H9 (cell line): ENCODE data around the gene CCSER1. TPM values are rescaled to one million over a fixed set of nuclear protein-coding genes. Genes with fewer than 3 reads are reported as not detected.

Experiments
- DNase-seq: peaks from one replicate; pipeline ENCODE4 v3.0.0-alpha.2; 2017
- H2AFZ ChIP-seq: one replicate; pipeline ENCODE4 v1.6.1; 2013; ENCODE audit warnings: mild to moderate bottlenecking, low read length, control low read depth, moderate library complexity
- H2AK5ac ChIP-seq: 2 replicates; pipeline ENCODE4 v1.6.1; 2013; ENCODE audit warnings: low read length, control low read depth, mixed read lengths; ENCODE audit not compliant: insufficient read length
- H2BK120ac ChIP-seq: one replicate; pipeline ENCODE4 v1.6.1; 2013; ENCODE audit warnings: low read depth, mild to moderate bottlenecking, low read length, control low read depth, inconsistent platforms; ENCODE audit not compliant: poor library complexity, severe bottlenecking
- H2BK12ac ChIP-seq: 2 replicates; pipeline ENCODE4 v1.6.1; 2013; ENCODE audit warnings: low read length, control low read depth, mixed read lengths, low read depth; ENCODE audit not compliant: insufficient read length
- H2BK15ac ChIP-seq: 2 replicates; pipeline ENCODE4 v1.6.1; 2013; ENCODE audit warnings: low read depth, low read length, control low read depth
- H2BK20ac ChIP-seq: one replicate; pipeline ENCODE4 v1.6.1; 2013; ENCODE audit warnings: low read depth, mild to moderate bottlenecking, low read length, control low read depth, inconsistent platforms; ENCODE audit not compliant: poor library complexity, severe bottlenecking
- H2BK5ac ChIP-seq: 2 replicates; pipeline ENCODE4 v1.6.1; 2013; ENCODE audit warnings: low read length, control low read depth, mixed read lengths; ENCODE audit not compliant: insufficient read length
- H3K14ac ChIP-seq: 2 replicates; pipeline ENCODE4 v1.6.1; 2013; ENCODE audit warnings: low read length, control low read depth; ENCODE audit not compliant: insufficient read depth
- H3K18ac ChIP-seq: 2 replicates; pipeline ENCODE4 v1.6.1; 2013; ENCODE audit warnings: low read depth, mild to moderate bottlenecking, mixed read lengths, low read length, control low read depth; ENCODE audit not compliant: insufficient read length
- H3K23ac ChIP-seq: 2 replicates; pipeline ENCODE4 v1.6.1; 2013; ENCODE audit warnings: low read length, control low read depth, mixed read lengths, low read depth; ENCODE audit not compliant: insufficient read length
- H3K23me2 ChIP-seq: 2 replicates; pipeline ENCODE4 v1.6.1; 2013; ENCODE audit warnings: low read depth, mild to moderate bottlenecking, mixed read lengths, low read length, control low read depth; ENCODE audit not compliant: insufficient read length, poor library complexity, severe bottlenecking
- H3K27ac ChIP-seq: 2 replicates; pipeline ENCODE4 v1.5.1; 2013; ENCODE audit warnings: low read length, control low read depth, mixed read lengths, low read depth; ENCODE audit not compliant: insufficient read length
- H3K27me3 ChIP-seq: 2 replicates; pipeline ENCODE4 v1.6.1; 2013; ENCODE audit warnings: low read length, control low read depth, inconsistent platforms; ENCODE audit not compliant: insufficient read depth
- H3K4ac ChIP-seq: 2 replicates; pipeline ENCODE4 v1.6.1; 2013; ENCODE audit warnings: low read depth, mild to moderate bottlenecking, control low read depth, inconsistent platforms, low read length, moderate library complexity
- H3K4me1 ChIP-seq: 2 replicates; pipeline ENCODE4 v1.6.1; 2013; ENCODE audit warnings: low read length, control low read depth, inconsistent platforms; ENCODE audit not compliant: insufficient read depth
- H3K4me2 ChIP-seq: 2 replicates; pipeline ENCODE4 v1.6.1; 2013; ENCODE audit warnings: low read length, control low read depth, mixed read lengths; ENCODE audit not compliant: insufficient read length, insufficient read depth
- H3K56ac ChIP-seq: 2 replicates; pipeline ENCODE4 v1.6.1; 2013; ENCODE audit warnings: low read depth, mild to moderate bottlenecking, mixed read lengths, low read length, control low read depth; ENCODE audit not compliant: insufficient read length
- H3K79me1 ChIP-seq: 2 replicates; pipeline ENCODE4 v1.6.1; 2013; ENCODE audit warnings: low read depth, mild to moderate bottlenecking, moderate library complexity, low read length, control low read depth, inconsistent platforms; ENCODE audit not compliant: insufficient read depth, poor library complexity, severe bottlenecking
- H3K79me2 ChIP-seq: 2 replicates; pipeline ENCODE4 v1.6.1; 2013; ENCODE audit warnings: low read length, control low read depth, inconsistent platforms; ENCODE audit not compliant: insufficient read depth
- H3K9ac ChIP-seq: 2 replicates; pipeline ENCODE4 v1.6.1; 2013; ENCODE audit warnings: low read length, control low read depth, mixed read lengths; ENCODE audit not compliant: insufficient read length; ENCODE audit errors: extremely low read depth
- H3K9me3 ChIP-seq: one replicate; pipeline ENCODE4 v1.6.1; 2013; ENCODE audit warnings: low read depth, low read length, inconsistent platforms; ENCODE audit not compliant: control insufficient read depth
- H3T11ph ChIP-seq: one replicate; pipeline ENCODE4 v1.6.1; 2013; ENCODE audit warnings: mild to moderate bottlenecking, low read length, control low read depth, inconsistent platforms
- H4K20me1 ChIP-seq: one replicate; pipeline ENCODE4 v1.6.1; 2013; ENCODE audit not compliant: control insufficient read depth, insufficient read length, insufficient read depth
- H4K5ac ChIP-seq: 2 replicates; pipeline ENCODE4 v1.6.1; 2013; ENCODE audit warnings: low read depth, mild to moderate bottlenecking, mixed read lengths, low read length, control low read depth; ENCODE audit not compliant: insufficient read length
- H4K8ac ChIP-seq: replicated peaks from 2 replicates; pipeline ENCODE4 v1.6.1; 2013; ENCODE audit warnings: low read length, control low read depth, mixed read lengths, low read depth; ENCODE audit not compliant: insufficient read length
- H4K91ac ChIP-seq: 2 replicates; pipeline ENCODE4 v1.6.1; 2013; ENCODE audit warnings: low read depth, mild to moderate bottlenecking, moderate library complexity, mixed read lengths, low read length, control low read depth; ENCODE audit not compliant: insufficient read length
- H3K27ac Mint-ChIP-seq, 3 experiments: 2 replicates in 2 of 3; 3 replicates in 1 of 3; pipeline ENCODE4 v1.8.0; 2020 to 2021; ENCODE audit warnings: mixed read lengths in 3 of 3, mild to moderate bottlenecking in 1 of 3, moderate library complexity in 1 of 3
- H3K27me3 Mint-ChIP-seq: 2 replicates; pipeline ENCODE4 v1.8.0; 2021; ENCODE audit warnings: low read depth, mild to moderate bottlenecking, moderate library complexity, mixed read lengths
- H3K36me3 Mint-ChIP-seq, 3 experiments: 2 replicates in 2 of 3; 3 replicates in 1 of 3; pipeline ENCODE4 v1.8.0; 2020 to 2021; ENCODE audit warnings: low read depth in 3 of 3, mixed read lengths in 3 of 3; ENCODE audit not compliant: insufficient read depth in 1 of 3
- H3K4me1 Mint-ChIP-seq, 2 experiments: 2 replicates each; pipeline ENCODE4 v1.8.0; 2020; ENCODE audit warnings: mixed read lengths in 2 of 2
- H3K4me3 Mint-ChIP-seq, 2 experiments: 2 replicates in 1 of 2; 3 replicates in 1 of 2; pipeline ENCODE4 v1.8.0; 2020 to 2021; ENCODE audit warnings: mild to moderate bottlenecking in 2 of 2, mixed read lengths in 2 of 2, moderate library complexity in 1 of 2
- H3K9me3 Mint-ChIP-seq, 2 experiments: 2 replicates in 1 of 2; 3 replicates in 1 of 2; pipeline ENCODE4 v1.8.0; 2020; ENCODE audit warnings: mild to moderate bottlenecking in 2 of 2, mixed read lengths in 2 of 2, moderate library complexity in 1 of 2
- CTCF ChIP-seq: fragments of 200-600 bp; sonication (generic); conservative IDR thresholded peaks from 3 replicates; pipeline ENCODE4 v1.8.0; 2021; ENCODE audit warnings: antibody characterized with exemption, mild to moderate bottlenecking
- WGBS: extraction: QIAGEN DNeasy Blood & Tissue Kit; methylation state at CpG from one replicate; pipeline ENCODE4 v1.1.7; 2013; ENCODE audit warnings: missing lambda C conversion rate, low lambda C conversion rate, mixed read lengths; ENCODE audit not compliant: insufficient read length; ENCODE audit errors: extremely low coverage; 5-methylcytosine and 5-hydroxymethylcytosine counted together
- total RNA-seq: library from RNA; stranded (reverse); gene quantifications from 2 replicates; pipeline ENCODE4 v1.2.1, GENCODE V29; 2021

CCSER1 gene
- total RNA-seq, 1 experiment from 2014 or later, result 0.37 TPM

- Histone ChIP-seq H2BK12ac (no peak overlapping the region), H3K27ac (no peak overlapping the region), H2BK120ac (no peak overlapping the region), H3K18ac (no peak overlapping the region), H3K4me2 (no peak overlapping the region), H2AFZ (no peak overlapping the region), H4K91ac (no peak overlapping the region), H3K4me1 (no peaks in the 10 kb centered on the region; the same call in 1 of the 2 replicates), H2BK5ac (no peak overlapping the region), H3K79me2 (no peaks in the 10 kb centered on the region), H3K27me3 (no peaks in the 10 kb centered on the region), H2AK5ac (no peak overlapping the region), H2BK15ac (no peak overlapping the region), H3K4ac (no peak overlapping the region), H3K9me3 (no peaks in the 10 kb centered on the region), H3K56ac (no peak overlapping the region), H4K5ac (no peak overlapping the region), H3K9ac (no peak overlapping the region), H3K79me1 (no peaks in the 10 kb centered on the region), H2BK20ac (no peak overlapping the region), H4K20me1 (no peaks in the 10 kb centered on the region), H4K8ac (no peak overlapping the region), H3K23me2 (no peaks in the 10 kb centered on the region), H3K14ac (no peak overlapping the region), H3K23ac (no peak overlapping the region), H3T11ph (no peak overlapping the region)
- no peaks in the 10 kb centered on the region; a peak in 1 of 5 replicates for H3K9me3 Mint-ChIP-seq
- H3K27me3 Mint-ChIP-seq, result no peaks in the 10 kb centered on the region
- peaks cover 12 to 13% of the 10 kb centered on the region in 2 experiments for H3K4me1 Mint-ChIP-seq
- no CpG with 5 or more reads among the region's 2 CpGs for WGBS
- peak overlapping the region; percentile 21 to 47 (median 35); a peak in 2 of 7 replicates for H3K27ac Mint-ChIP-seq
- no peak for DNase-seq
- H3K4me3 Mint-ChIP-seq, result no peak overlapping the region
- TF ChIP-seq CTCF, result no peak
- no peaks in the 10 kb centered on the region for H3K36me3 Mint-ChIP-seq
Measured at GRCh38 chr4:91064157-91064853, 937.1 kb downstream of the CCSER1 start.
